Right lobe of liver (tissue), 4 donors: ENCODE measurements around the gene CALD1.

ENCODE experiments used
- CTCF ChIP-seq, 4 donors: fragments of 200-600 bp in 3 of 4; fragments of 450-650 bp in 1 of 4; IDR thresholded peaks; one replicate each; pipeline versions ENCODE4 v1.5.1 to v1.8.0; 2016 to 2022; ENCODE audit warnings: antibody characterized with exemption in 4 of 4, mild to moderate bottlenecking in 2 of 4
- POLR2A ChIP-seq: fragments of 450-650 bp; IDR thresholded peaks from one replicate; pipeline ENCODE4 v1.6.1; 2017; ENCODE audit warnings: antibody characterized with exemption, mild to moderate bottlenecking
- donor health status: DM: no; HTN: no; CAD: no.
- donor health status: DM: no; HTN: no; CAD: no.
- donor health status: DM: no; HTN: yes; CAD: no.

- TF ChIP-seq CTCF (IDR thresholded peaks at IDR 0.05) = no peak
- TF ChIP-seq POLR2A = no peak
Measured at GRCh38 chr7:135001390-135002165, 222.1 kb downstream of the CALD1 start.
